Activated naive CD4-positive, alpha-beta T cell treated with anti-CD3 and anti-CD28 coated beads for 36 hours (primary cell): ENCODE results near the gene WDFY4. TPM values are rescaled to one million over a fixed set of nuclear protein-coding genes. Genes with fewer than 3 reads are reported as not detected.

ENCODE experiments used
- CTCF ChIA-PET: fragments of 350-600 bp; sonication (Branson Sonifier 250); formaldehyde crosslinking; loops from one replicate; lab custom pipeline; 2021; ENCODE audit warnings: antibody characterized with exemption; lab: Charles Lee
- DNase-seq: peaks from one replicate; pipeline ENCODE4 v3.0.0-alpha.2; 2020
- H3K27ac Mint-ChIP-seq: one replicate; pipeline ENCODE4 v1.8.0; 2021; ENCODE audit warnings: mild to moderate bottlenecking, mixed read lengths
- H3K27me3 Mint-ChIP-seq: one replicate; pipeline ENCODE4 v1.8.0; 2021; ENCODE audit warnings: low read depth, mixed read lengths
- H3K36me3 Mint-ChIP-seq: one replicate; pipeline ENCODE4 v1.8.0; 2021; ENCODE audit warnings: low read depth, mixed read lengths
- H3K4me1 Mint-ChIP-seq: one replicate; pipeline ENCODE4 v1.8.0; 2021; ENCODE audit warnings: low read depth, mixed read lengths
- H3K4me3 Mint-ChIP-seq: one replicate; pipeline ENCODE4 v1.8.0; 2021; ENCODE audit warnings: mild to moderate bottlenecking, moderate library complexity, mixed read lengths
- H3K9me3 Mint-ChIP-seq: one replicate; pipeline ENCODE4 v1.8.0; 2021; ENCODE audit warnings: mixed read lengths
- intact Hi-C: fragments of 100-400 bp; cut with micrococcal nuclease; formaldehyde crosslinking; loops from one replicate; pipeline ENCODE4 v1.15.1; 2023
- total RNA-seq, 2 experiments: library from RNA; stranded (reverse); gene quantifications; one replicate each; pipeline ENCODE4 v1.2.3, GENCODE V29; 2021

Gene WDFY4
- total RNA-seq, 2 experiments from 2014 or later: 0.20 to 0.29 TPM

DNA sequence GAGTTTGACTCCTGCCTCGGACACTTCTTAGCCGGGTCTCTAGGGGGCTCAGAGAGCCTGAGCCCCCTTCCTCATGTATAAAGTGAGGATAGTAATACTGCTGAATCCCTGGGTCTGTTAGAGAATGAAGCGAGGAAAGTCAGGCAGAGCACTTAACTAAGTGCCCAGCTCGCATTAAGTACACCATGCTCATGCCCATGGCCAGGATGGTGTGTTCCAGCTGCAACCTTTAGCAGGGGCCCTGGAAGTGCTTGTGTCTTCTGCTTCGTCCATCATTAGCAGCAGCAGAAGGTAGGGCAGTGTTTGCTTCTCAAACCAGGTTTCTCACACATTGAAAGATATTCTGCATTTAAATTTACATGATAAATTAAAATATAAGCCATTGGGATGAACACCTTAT, 27.3 kb upstream of the WDFY4 start:
- peaks cover 4% of the 10 kb centered on the region for H3K4me1 Mint-ChIP-seq
- no peaks in the 10 kb centered on the region for H3K36me3 Mint-ChIP-seq
- no peak for DNase-seq
- CTCF ChIA-PET: interaction anchor here (0.6 to 4.8 kb wide), 24 partner anchors 11 to 855 kb away, joined by 3 to 102 read pairs (median 4); partner anchors contain the start of gene ARHGAP22
- intact Hi-C loops: loop anchor here (5.0 kb wide), 1 partner anchor 325 kb away; no protein-coding TSS in a partner anchor
- no peaks in the 10 kb centered on the region for H3K9me3 Mint-ChIP-seq
- H3K27me3 Mint-ChIP-seq: peaks cover 17% of the 10 kb centered on the region
- no peak overlapping the region for H3K4me3 Mint-ChIP-seq
- H3K27ac Mint-ChIP-seq: no peak overlapping the region

DNA sequence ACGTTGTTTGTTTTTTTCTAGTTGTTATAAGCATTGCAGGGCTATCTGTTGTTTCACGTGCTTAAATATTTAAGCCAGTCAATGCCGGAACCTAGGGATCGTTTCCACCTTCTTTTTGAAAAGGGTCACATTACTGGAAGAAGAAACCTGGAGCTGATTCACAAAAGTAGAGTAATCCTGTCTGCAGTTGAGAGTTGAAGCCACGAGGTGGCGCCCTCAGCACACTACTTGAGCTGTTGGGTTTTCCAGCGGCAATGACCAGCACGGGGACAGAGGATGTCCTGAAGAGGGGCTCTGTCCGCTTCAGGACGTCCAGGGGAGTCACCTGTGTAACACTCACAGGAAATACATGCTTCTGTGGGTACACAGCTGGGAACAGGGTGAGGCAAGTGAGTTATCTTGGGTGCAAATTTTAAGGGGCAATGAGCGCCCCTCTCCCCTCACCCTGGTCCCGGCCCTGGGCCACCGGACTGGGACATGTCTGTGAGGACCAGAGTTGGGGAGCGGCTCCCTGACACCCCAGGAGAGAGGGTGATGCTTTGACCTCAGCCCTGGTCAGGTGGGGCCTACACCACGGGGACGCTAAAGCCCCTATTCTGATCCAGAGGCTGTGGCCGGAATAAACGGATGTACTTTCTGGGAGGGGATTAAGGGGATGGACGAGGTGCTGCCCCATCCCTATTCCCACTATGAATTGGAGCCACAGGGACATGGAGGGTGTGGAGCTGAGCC, 26.3 kb upstream of the WDFY4 start:
- Mint-ChIP-seq H3K27ac (no peak overlapping the region), H3K4me3 (no peak overlapping the region), H3K4me1 (peaks cover 4% of the 10 kb centered on the region), H3K27me3 (peaks cover 17% of the 10 kb centered on the region), H3K9me3 (no peaks in the 10 kb centered on the region), H3K36me3 (no peaks in the 10 kb centered on the region)
- CTCF ChIA-PET: interaction anchor here (0.6 to 4.8 kb wide), 32 partner anchors 10 to 863 kb away, joined by 3 to 102 read pairs (median 4); partner anchors contain the start of gene ARHGAP22
- intact Hi-C loops: loop anchor here (1.0 to 5.0 kb wide), 5 partner anchors 324 to 861 kb away; no protein-coding TSS in a partner anchor
- peak; percentile 72 for DNase-seq

DNA sequence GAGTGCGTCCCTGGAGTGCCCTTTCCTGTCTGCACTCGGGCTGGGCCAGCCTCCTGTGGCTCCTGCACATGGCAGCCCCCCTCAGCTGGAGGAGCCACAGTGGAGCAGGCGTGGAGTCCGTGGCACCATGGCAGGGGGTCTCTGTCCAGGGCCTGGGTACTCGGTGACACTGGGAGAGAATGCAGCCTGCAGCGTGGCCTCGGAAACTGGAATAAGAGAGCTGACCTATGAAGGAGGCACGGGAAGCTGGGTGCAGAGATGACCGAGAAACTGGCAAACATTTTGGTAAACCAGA, 25.8 kb upstream of the WDFY4 start:
- Mint-ChIP-seq H3K4me1 (peaks cover 4% of the 10 kb centered on the region), H3K4me3 (no peak overlapping the region), H3K27me3 (peaks cover 17% of the 10 kb centered on the region), H3K36me3 (no peaks in the 10 kb centered on the region), H3K27ac (no peak overlapping the region), H3K9me3 (no peaks in the 10 kb centered on the region)
- intact Hi-C loops: loop anchor here (1.0 to 5.0 kb wide), 5 partner anchors 323 to 860 kb away; no protein-coding TSS in a partner anchor
- no peak for DNase-seq
- CTCF ChIA-PET: interaction anchor here (0.5 to 4.8 kb wide), 13 partner anchors 18 to 851 kb away, joined by 3 to 102 read pairs (median 4); partner anchors contain the start of gene ARHGAP22

DNA sequence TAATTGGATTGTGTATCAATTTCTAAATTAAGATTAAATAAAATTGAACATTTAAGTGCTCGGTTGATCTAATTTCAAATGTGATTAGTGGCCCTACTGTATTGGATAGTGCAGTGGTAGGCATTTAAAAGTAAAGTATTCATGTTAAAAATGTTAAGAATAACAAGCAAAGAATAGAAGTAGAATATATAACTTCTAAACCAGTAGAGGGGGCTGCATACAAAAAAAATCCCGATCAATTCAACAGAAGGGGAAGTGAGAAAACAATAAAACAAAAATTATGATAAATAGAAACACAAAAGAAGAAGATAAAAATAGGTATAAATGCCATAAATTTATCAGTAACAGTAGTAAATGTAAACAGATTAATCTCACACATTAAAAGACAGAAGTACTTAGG, 24.9 kb upstream of the WDFY4 start:
- no peak for DNase-seq
- CTCF ChIA-PET: interaction anchor here (1.4 kb wide), 1 partner anchor 504 kb away, joined by 6 read pairs; no protein-coding TSS in a partner anchor
- Mint-ChIP-seq H3K27ac (no peak overlapping the region), H3K27me3 (peaks cover 11% of the 10 kb centered on the region), H3K4me1 (peaks cover 4% of the 10 kb centered on the region), H3K4me3 (no peak overlapping the region), H3K36me3 (no peaks in the 10 kb centered on the region), H3K9me3 (peaks cover 2% of the 10 kb centered on the region)
- intact Hi-C loops: loop anchor here (2.0 to 5.0 kb wide), 2 partner anchors 323 to 747 kb away; no protein-coding TSS in a partner anchor

DNA sequence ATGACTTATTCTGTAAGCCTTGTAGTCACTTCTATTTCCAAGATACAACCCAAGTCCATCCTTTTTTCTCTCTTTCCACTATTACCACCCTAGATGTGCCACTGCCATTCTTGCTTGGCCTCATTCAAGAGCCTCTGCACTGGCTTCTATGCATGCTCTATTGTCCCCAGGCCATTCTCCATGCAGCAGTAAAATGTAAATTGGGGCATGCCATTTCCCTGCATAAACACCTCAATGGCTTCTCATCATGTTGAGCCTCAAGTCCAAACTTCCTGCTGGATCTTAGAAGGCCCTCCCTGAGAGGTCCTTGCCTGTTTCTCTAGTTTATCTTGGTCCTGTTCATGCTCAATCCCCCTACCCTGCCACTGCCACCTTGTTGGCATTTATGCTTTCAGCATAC, 23.2 kb upstream of the WDFY4 start:
- H3K27ac Mint-ChIP-seq: no peak overlapping the region
- H3K27me3 Mint-ChIP-seq: peaks cover 6% of the 10 kb centered on the region

DNA sequence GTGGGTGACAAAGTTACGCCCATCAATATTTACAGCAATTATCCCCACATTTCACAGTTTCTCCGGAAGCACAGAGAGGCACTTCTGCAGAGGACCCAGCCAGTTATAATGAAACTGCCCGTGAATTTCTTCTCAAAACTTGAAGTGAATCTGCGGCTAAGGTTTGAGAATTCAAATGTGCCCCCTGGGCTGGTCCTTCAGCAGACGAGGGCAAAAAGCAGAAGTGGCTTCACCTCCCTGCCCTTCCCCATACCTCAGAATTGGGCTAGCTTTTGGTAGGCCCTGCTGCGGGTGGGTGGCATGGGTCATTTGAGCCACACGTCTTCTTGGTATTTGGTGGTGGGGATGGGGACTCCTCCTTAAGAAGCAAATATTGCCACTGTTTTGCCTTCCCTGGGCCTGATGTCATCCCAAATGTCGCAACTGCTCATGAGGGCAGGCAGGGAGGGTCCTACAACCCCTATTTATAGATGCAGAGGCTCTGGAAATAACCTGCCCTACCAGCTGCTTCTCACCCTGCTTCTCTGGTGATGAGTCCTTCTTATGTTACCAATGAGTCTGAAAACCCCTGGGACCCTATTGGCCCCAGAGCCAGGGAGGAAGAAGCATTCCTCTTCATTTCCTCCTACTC, 16.6 kb upstream of the WDFY4 start:
- Mint-ChIP-seq H3K27me3 (peaks cover 2% of the 10 kb centered on the region), H3K27ac (no peak overlapping the region), H3K4me1 (no peaks in the 10 kb centered on the region), H3K9me3 (peaks cover 13% of the 10 kb centered on the region), H3K36me3 (no peaks in the 10 kb centered on the region), H3K4me3 (no peak overlapping the region)
- intact Hi-C loops: no loop called here
- DNase-seq: no peak
- CTCF ChIA-PET: interaction anchor here (1.4 kb wide), 2 partner anchors 10 to 12 kb away, joined by 4 to 5 read pairs; no protein-coding TSS in a partner anchor

More for the DNA sequence above, 23.2 kb upstream of the WDFY4 start:
- intact Hi-C loops: no loop called here
- Mint-ChIP-seq H3K9me3 (peaks cover 13% of the 10 kb centered on the region), H3K4me1 (peaks cover 2% of the 10 kb centered on the region), H3K4me3 (no peak overlapping the region), H3K36me3 (no peaks in the 10 kb centered on the region)
- CTCF ChIA-PET: interaction anchor here (0.6 to 1.4 kb wide), 3 partner anchors 108 to 851 kb away, joined by 3 to 6 read pairs (median 3); no protein-coding TSS in a partner anchor
- no peak for DNase-seq

DNA sequence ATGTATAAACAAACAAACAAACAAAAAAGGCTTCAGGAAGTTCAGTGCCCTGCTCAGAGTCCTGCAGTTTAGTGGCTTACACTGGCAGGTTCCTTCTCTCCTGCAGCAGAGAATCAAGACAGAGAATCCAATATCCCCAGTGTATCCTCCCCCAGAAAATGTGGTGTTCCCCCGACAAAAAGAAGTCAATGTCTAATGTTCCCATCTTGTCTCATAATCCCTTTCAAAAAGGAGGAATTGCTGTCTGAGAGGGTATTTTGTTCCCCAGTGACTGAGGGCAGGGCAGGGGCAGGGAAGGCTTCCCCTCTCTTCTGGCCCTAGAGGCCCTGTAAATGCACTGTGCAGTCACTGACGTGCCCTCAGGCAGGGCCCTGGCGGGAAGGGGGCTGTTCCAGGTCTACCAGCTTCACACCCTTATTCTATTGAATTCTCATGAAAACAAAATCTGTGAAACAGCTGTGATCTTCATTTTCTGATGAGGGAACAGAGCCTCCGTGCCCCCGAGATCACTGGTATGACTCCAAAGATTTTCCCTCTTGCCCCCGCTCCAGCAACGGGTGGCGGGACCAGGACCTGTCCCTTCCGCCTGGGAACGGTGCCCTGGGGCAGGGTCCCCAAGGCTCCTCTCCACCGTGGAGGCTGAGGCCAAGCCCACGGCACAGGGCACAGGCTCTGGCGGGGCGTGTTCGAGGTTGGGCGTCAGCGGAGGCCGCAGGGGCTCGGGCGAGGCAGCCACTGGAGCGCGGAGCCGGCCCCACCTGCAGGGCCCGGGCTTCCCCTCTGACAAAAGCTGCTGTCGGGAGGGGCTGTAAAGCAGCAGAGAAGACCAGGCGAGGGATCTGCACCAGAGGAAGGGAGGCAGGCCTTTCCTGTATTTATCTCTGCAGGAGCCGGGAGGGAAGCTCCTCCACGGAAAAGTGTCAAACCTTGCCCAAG, 13.4 kb upstream of the WDFY4 start:
- no peak for DNase-seq
- Mint-ChIP-seq H3K27ac (no peak overlapping the region), H3K9me3 (no peaks in the 10 kb centered on the region), H3K4me3 (no peak overlapping the region), H3K4me1 (no peaks in the 10 kb centered on the region), H3K36me3 (no peaks in the 10 kb centered on the region), H3K27me3 (peaks cover 2% of the 10 kb centered on the region)
- CTCF ChIA-PET: interaction anchor here (1.8 kb wide), 1 partner anchor 15 kb away, joined by 5 read pairs; no protein-coding TSS in a partner anchor
- intact Hi-C loops: no loop called here

DNA sequence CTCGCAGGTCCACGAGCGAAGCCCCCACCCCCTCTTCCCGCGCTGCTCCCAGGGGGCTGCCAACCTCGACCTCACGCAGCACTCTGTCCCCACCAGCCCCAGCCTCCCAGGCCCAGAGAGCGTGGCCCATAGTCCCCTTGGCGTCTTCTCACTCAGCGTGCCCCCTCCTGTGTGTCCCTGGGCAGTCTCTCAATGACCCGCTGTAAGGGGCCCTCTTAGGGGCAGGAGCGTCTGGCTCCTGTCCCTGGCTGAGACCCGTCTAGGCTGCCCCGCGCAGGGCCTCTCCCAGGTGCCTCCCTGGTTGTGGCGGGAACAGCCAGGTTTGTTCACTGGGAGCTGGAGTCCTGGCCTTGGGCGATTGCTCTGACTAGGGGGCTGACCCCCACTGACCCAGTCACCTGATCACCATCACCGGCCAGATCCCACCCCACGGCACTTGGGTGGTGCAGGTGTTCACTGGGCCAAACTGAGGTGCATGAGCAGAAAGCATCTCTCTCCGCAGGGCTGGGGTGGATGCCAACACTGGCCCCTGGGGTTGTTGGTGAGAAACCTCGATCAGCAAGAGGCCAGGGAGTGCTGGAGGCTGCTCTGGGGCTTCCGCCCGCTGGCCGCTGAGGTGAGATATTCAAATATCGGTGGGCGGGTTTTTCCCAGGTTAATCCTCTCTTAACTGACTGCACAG, 12.6 kb upstream of the WDFY4 start:
- Mint-ChIP-seq H3K27ac (no peak overlapping the region), H3K27me3 (peaks cover 2% of the 10 kb centered on the region), H3K4me1 (no peaks in the 10 kb centered on the region), H3K4me3 (no peak overlapping the region), H3K36me3 (no peaks in the 10 kb centered on the region), H3K9me3 (no peaks in the 10 kb centered on the region)
- intact Hi-C loops: no loop called here
- no peak for DNase-seq
- CTCF ChIA-PET: no interaction called here

DNA sequence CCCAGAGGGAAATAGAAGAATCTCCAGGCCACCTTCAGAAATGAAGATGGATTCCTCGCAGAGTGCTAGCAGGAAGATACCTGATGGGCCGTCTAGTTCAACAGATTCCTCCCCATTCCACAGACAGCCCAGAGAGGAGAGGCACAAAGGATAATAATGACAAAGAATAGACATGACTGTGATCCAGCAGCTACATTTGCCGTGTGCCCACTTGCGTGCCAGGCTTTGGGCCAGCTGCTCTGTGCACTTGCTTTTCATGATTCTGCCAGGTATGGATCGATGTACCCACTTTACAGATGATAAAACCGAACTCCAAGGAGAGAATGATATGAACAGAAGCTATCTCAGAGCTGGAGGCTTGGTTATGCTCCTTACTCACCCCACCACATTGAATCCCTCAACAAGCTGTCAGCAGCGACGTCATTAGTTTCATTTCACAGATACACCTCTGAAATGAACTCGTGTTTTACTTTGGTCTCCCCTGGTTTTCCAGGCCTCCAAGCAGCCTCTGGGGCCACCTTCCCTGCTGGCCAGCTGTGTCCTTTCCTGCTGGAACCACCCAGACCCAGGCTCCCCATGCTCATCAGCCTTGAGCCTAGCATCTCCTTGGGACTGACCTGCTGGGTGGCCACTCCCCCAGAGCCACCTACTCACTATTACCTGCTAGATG, 11.9 kb upstream of the WDFY4 start:
- intact Hi-C loops: no loop called here
- Mint-ChIP-seq H3K36me3 (no peaks in the 10 kb centered on the region), H3K27me3 (peaks cover 2% of the 10 kb centered on the region), H3K9me3 (no peaks in the 10 kb centered on the region), H3K4me1 (no peaks in the 10 kb centered on the region), H3K27ac (no peak overlapping the region), H3K4me3 (no peak overlapping the region)
- no peak for DNase-seq
- CTCF ChIA-PET: no interaction called here

DNA sequence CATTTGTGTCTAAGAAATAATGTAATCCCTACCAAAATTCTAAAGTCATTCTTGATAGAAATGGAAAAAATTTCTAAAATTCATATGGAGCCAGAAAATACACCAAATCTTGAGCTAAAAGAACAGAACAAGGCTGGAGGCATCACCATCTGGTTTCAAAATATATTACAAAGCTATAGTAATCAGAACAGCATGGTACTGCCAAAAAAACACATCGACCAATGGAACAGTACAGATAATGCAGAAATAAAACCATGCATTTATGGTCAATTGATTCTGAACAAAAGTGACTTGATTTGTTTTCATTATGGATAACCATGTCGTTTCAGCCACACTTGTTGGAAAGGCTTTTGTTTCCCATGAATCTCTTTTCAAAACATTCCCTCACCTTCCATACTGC, 7.0 kb upstream of the WDFY4 start:
- Mint-ChIP-seq H3K36me3 (no peaks in the 10 kb centered on the region), H3K27me3 (no peaks in the 10 kb centered on the region), H3K27ac (no peak overlapping the region), H3K4me1 (no peaks in the 10 kb centered on the region), H3K9me3 (peaks cover 2% of the 10 kb centered on the region), H3K4me3 (no peak overlapping the region)
- CTCF ChIA-PET: no interaction called here
- intact Hi-C loops: no loop called here
- DNase-seq: no peak

DNA sequence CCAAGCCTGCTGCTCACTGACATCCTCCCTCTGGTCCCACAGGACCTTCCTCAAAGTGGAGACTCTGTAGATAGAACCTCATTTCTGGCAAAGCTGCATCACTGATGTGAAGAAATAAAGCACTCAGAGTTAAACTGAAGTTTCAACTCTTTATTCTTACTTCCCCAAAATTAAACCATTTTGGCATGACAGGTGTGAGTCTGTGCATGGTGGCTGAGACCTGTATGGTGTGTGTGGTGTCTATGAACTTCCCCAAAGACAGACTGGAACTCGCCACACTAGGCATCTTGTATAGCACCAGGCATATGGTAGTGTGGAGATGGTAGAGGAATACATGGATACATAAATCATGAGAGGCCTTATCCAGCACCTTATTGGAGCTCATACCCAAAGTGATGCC, 6.6 kb upstream of the WDFY4 start:
- intact Hi-C loops: no loop called here
- CTCF ChIA-PET: no interaction called here
- Mint-ChIP-seq H3K9me3 (peaks cover 2% of the 10 kb centered on the region), H3K27ac (no peak overlapping the region), H3K36me3 (no peaks in the 10 kb centered on the region), H3K4me3 (no peak overlapping the region), H3K4me1 (no peaks in the 10 kb centered on the region), H3K27me3 (no peaks in the 10 kb centered on the region)
- no peak for DNase-seq
